CD4-positive, CD25-positive, alpha-beta regulatory T cell (primary cell): ENCODE results near the gene PFKFB2. TPM values are rescaled to one million over a fixed set of nuclear protein-coding genes. Genes with fewer than 3 reads are reported as not detected.
A peak's percentile ranks its signal among the peaks of the same experiment; 100 is the strongest.

Experiments used
- ATAC-seq, 2 donors: fragments of 150-1000 bp; cut with Tn5 transposase; one replicate each; pipeline ENCODE4 v1.10.0; 2021; ENCODE audit warnings: low read depth in 2 of 2, moderate number of reproducible peaks in 2 of 2, moderate library complexity in 1 of 2
- DNase-seq, 3 donors: peaks; one replicate each; pipeline versions ENCODE4 v3.0.0 to v3.0.0-alpha.2; 2012 to 2022; ENCODE audit warnings: mixed read lengths in 1 of 3
- H3K27ac ChIP-seq: one replicate; pipeline ENCODE4 v1.7.0; 2013; ENCODE audit warnings: mild to moderate bottlenecking, low read length; ENCODE audit not compliant: insufficient read depth, poor library complexity, severe bottlenecking
- H3K27me3 ChIP-seq: one replicate; pipeline ENCODE4 v1.7.0; 2013; ENCODE audit warnings: low read length; ENCODE audit not compliant: control insufficient read depth, insufficient read depth
- H3K36me3 ChIP-seq: one replicate; pipeline ENCODE4 v1.7.0; 2013; ENCODE audit warnings: mild to moderate bottlenecking, low read length, moderate library complexity; ENCODE audit not compliant: control insufficient read depth, insufficient read depth
- H3K4me1 ChIP-seq: 2 replicates; pipeline ENCODE4 v1.7.0; 2013; ENCODE audit warnings: mild to moderate bottlenecking, low read length; ENCODE audit not compliant: insufficient read depth, control insufficient read depth, poor library complexity, severe bottlenecking
- H3K4me3 ChIP-seq: one replicate; pipeline ENCODE4 v1.7.0; 2013; ENCODE audit warnings: low read depth, mild to moderate bottlenecking, low read length, moderate library complexity
- H3K9me3 ChIP-seq, 2 experiments: 1 replicate in 1 of 2; 2 replicates in 1 of 2; pipeline ENCODE4 v1.7.0; 2013; ENCODE audit warnings: low read length in 2 of 2, mild to moderate bottlenecking in 1 of 2, moderate library complexity in 1 of 2; ENCODE audit not compliant: control insufficient read depth in 2 of 2
- H3K27ac Mint-ChIP-seq, 3 donors: one replicate each; pipeline ENCODE4 v1.8.0; 2020 to 2022; ENCODE audit warnings: mild to moderate bottlenecking in 3 of 3, mixed read lengths in 3 of 3, moderate library complexity in 2 of 3
- H3K27me3 Mint-ChIP-seq: one replicate; pipeline ENCODE4 v1.8.0; 2022; ENCODE audit warnings: mild to moderate bottlenecking, mixed read lengths
- H3K36me3 Mint-ChIP-seq: one replicate; pipeline ENCODE4 v1.8.0; 2020; ENCODE audit warnings: mixed read lengths
- H3K4me1 Mint-ChIP-seq, 4 donors: one replicate each; pipeline ENCODE4 v1.8.0; 2020 to 2022; ENCODE audit warnings: mixed read lengths in 4 of 4, mild to moderate bottlenecking in 1 of 4
- H3K4me3 Mint-ChIP-seq, 4 donors: one replicate each; pipeline ENCODE4 v1.8.0; 2020 to 2022; ENCODE audit warnings: mild to moderate bottlenecking in 4 of 4, mixed read lengths in 4 of 4, moderate library complexity in 3 of 4
- H3K9me3 Mint-ChIP-seq, 7 donors: one replicate each; pipeline ENCODE4 v1.8.0; 2020 to 2022; ENCODE audit warnings: mixed read lengths in 7 of 7, mild to moderate bottlenecking in 3 of 7, moderate library complexity in 2 of 7
- polyA plus RNA-seq, 4 donors: library from polyadenylated mRNA; unstranded; fragments of 300-500 nt; fragmentation: Illumina TruSeq; gene quantifications; one replicate each; pipeline ENCODE4 v1.2.3, GENCODE V29; 2021
- total RNA-seq: library from RNA; stranded (reverse); gene quantifications from one replicate; pipeline ENCODE4 v1.2.3, GENCODE V29; 2022

Gene PFKFB2
- total and polyA plus RNA-seq, 5 donors from 2014 or later, result 0.32 to 1.1 (median 0.59) TPM; not detected in 1

DNA sequence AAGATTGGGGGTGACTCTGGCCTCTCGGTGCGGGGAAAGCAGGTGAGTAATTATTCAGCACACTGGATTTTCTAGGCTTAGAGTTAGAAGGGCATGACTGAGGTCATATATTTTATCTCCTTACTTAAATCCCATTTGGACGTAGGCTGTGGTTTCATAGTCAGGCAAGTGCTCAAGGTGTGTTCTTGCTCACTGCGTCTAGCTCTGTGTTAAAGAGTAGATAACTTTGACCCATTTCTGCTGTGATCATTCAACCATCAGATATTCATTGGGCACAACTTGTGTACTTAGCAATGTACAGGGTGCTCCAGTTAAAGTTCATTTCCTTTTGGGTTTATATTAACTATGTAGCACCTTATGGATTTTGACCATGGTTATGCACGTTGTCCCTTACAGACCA, 14.6 kb downstream of the PFKFB2 start:
- Mint-ChIP-seq H3K27me3 (peaks cover 5% of the 10 kb centered on the region), H3K36me3 (peaks cover 17% of the 10 kb centered on the region), H3K4me1 (peaks cover 0 to 5% (median 2%) of the 10 kb centered on the region in 4 donors), H3K4me3 (no peak overlapping the region), H3K9me3 (peaks cover 0 to 2% (median 0%) of the 10 kb centered on the region in 7 donors), H3K27ac (no peak overlapping the region)
- no peak for DNase-seq
- H3K9me3 ChIP-seq, result no peaks in the 10 kb centered on the region
- H3K4me3 ChIP-seq, result no peak overlapping the region
- ATAC-seq, result no peak
- no peaks in the 10 kb centered on the region for H3K27me3 ChIP-seq
- no peaks in the 10 kb centered on the region for H3K4me1 ChIP-seq
- H3K27ac ChIP-seq, result no peak overlapping the region
- H3K36me3 ChIP-seq, result no peaks in the 10 kb centered on the region

DNA sequence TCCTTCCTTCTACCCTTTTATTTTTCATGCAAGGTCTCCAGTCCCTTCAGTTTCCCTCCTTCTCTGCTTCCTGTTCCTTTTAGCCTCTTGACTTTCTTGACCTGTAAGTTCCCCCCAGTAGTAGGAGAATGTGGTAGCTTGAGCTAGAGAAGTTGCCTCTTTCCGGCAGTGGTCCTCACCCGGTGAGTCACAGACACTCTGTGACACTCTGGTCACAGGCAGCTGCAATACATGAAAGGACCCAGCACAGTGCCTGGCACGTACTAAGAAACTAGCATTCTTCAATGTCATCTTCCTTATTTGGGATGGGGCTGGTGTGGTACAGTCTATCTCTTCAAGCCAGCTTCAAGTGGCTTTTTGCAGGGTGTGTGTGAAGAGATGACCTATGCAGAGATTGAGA, 16.0 kb downstream of the PFKFB2 start:
- peaks cover 8% of the 10 kb centered on the region for H3K27me3 Mint-ChIP-seq
- peaks cover 0 to 2% (median 0%) of the 10 kb centered on the region in 7 donors for H3K9me3 Mint-ChIP-seq
- Histone ChIP-seq H3K4me3 (no peak overlapping the region), H3K27me3 (peaks cover 3% of the 10 kb centered on the region), H3K36me3 (no peaks in the 10 kb centered on the region), H3K4me1 (no peaks in the 10 kb centered on the region), H3K9me3 (no peaks in the 10 kb centered on the region), H3K27ac (no peak overlapping the region)
- no peak overlapping the region for H3K4me3 Mint-ChIP-seq
- H3K4me1 Mint-ChIP-seq, result peaks cover 0 to 5% (median 2%) of the 10 kb centered on the region in 4 donors
- DNase-seq (no peak), ATAC-seq (peak in 1 of 2 donors; percentile 14)
- H3K27ac Mint-ChIP-seq, result no peak overlapping the region
- peaks cover 5% of the 10 kb centered on the region for H3K36me3 Mint-ChIP-seq

GRCh38 chr1:207069858-207070506, 16.9 kb downstream of the PFKFB2 start:
- Mint-ChIP-seq H3K4me3 (no peak overlapping the region), H3K27ac (no peak overlapping the region)

GRCh38 chr1:207070811-207071210, 17.7 kb downstream of the PFKFB2 start:
- Mint-ChIP-seq H3K9me3 (peaks cover 0 to 2% (median 0%) of the 10 kb centered on the region in 7 donors), H3K27ac (peak overlapping the region in 1 of 3 donors; percentile 66), H3K36me3 (peaks cover 8% of the 10 kb centered on the region), H3K27me3 (peaks cover 24% of the 10 kb centered on the region), H3K4me3 (no peak overlapping the region), H3K4me1 (peaks cover 0 to 5% (median 2%) of the 10 kb centered on the region in 4 donors)
- no peaks in the 10 kb centered on the region for H3K9me3 ChIP-seq
- ATAC-seq (no peak), DNase-seq (peak in 1 of 3 donors; percentile 20)
- no peaks in the 10 kb centered on the region for H3K36me3 ChIP-seq
- no peaks in the 10 kb centered on the region for H3K4me1 ChIP-seq
- H3K27ac ChIP-seq, result no peak overlapping the region
- H3K27me3 ChIP-seq, result peaks cover 13% of the 10 kb centered on the region
- H3K4me3 ChIP-seq, result no peak overlapping the region

More at GRCh38 chr1:207069858-207070506, 16.9 kb downstream of the PFKFB2 start:
- H3K27me3 ChIP-seq, result peaks cover 9% of the 10 kb centered on the region
- peaks cover 0 to 2% (median 0%) of the 10 kb centered on the region in 7 donors for H3K9me3 Mint-ChIP-seq
- DNase-seq (no peak), ATAC-seq (no peak)
- H3K4me1 Mint-ChIP-seq, result peaks cover 0 to 5% (median 2%) of the 10 kb centered on the region in 4 donors
- H3K27ac ChIP-seq, result no peak overlapping the region
- no peaks in the 10 kb centered on the region for H3K36me3 ChIP-seq
- no peaks in the 10 kb centered on the region for H3K4me1 ChIP-seq
- H3K9me3 ChIP-seq, result no peaks in the 10 kb centered on the region
- H3K27me3 Mint-ChIP-seq, result peaks cover 18% of the 10 kb centered on the region
- no peak overlapping the region for H3K4me3 ChIP-seq
- peaks cover 8% of the 10 kb centered on the region for H3K36me3 Mint-ChIP-seq

DNA sequence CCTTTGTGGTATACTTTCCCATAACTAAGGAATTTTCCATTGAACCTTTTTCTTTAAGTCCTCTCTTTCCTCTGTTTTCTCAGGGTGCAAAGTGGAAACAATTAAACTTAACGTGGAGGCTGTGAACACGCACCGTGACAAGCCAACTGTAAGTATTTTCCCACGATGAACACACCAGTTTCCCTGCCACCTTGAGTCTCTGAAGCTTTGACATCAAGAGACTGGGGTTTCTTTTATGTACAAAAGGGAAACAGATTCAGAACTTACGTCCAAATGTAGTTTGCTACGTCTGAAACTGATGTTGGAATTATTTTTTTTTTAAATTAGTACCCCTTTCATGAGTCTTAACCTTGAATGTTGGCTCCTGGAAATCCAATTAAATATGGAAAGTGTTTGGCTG, 18.4 kb downstream of the PFKFB2 start:
- H3K36me3 Mint-ChIP-seq, result peaks cover 8% of the 10 kb centered on the region
- no peak for ATAC-seq
- peaks cover 0 to 5% (median 2%) of the 10 kb centered on the region in 4 donors for H3K4me1 Mint-ChIP-seq
- no peaks in the 10 kb centered on the region for H3K36me3 ChIP-seq
- H3K9me3 Mint-ChIP-seq, result peaks cover 0 to 2% (median 0%) of the 10 kb centered on the region in 7 donors
- H3K27me3 Mint-ChIP-seq, result peaks cover 27% of the 10 kb centered on the region
- H3K4me3 Mint-ChIP-seq, result no peak overlapping the region
- H3K27ac Mint-ChIP-seq, result peak overlapping the region in 1 of 3 donors; percentile 66
- no peak for DNase-seq
- H3K4me1 ChIP-seq, result no peaks in the 10 kb centered on the region
- H3K9me3 ChIP-seq, result no peaks in the 10 kb centered on the region
- no peak overlapping the region for H3K27ac ChIP-seq
- H3K27me3 ChIP-seq, result peaks cover 16% of the 10 kb centered on the region
- no peak overlapping the region for H3K4me3 ChIP-seq

GRCh38 chr1:207072233-207072632, 19.2 kb downstream of the PFKFB2 start:
- peaks cover 0 to 5% (median 2%) of the 10 kb centered on the region in 4 donors for H3K4me1 Mint-ChIP-seq
- H3K9me3 Mint-ChIP-seq, result peaks cover 0 to 2% (median 0%) of the 10 kb centered on the region in 7 donors
- ATAC-seq (no peak), DNase-seq (no peak)
- peaks cover 27% of the 10 kb centered on the region for H3K27me3 Mint-ChIP-seq
- no peak overlapping the region for H3K4me3 Mint-ChIP-seq
- H3K4me3 ChIP-seq, result no peak overlapping the region
- H3K4me1 ChIP-seq, result no peaks in the 10 kb centered on the region
- no peaks in the 10 kb centered on the region for H3K9me3 ChIP-seq
- no peak overlapping the region for H3K27ac Mint-ChIP-seq
- no peak overlapping the region for H3K27ac ChIP-seq
- peaks cover 22% of the 10 kb centered on the region for H3K27me3 ChIP-seq
- peaks cover 8% of the 10 kb centered on the region for H3K36me3 Mint-ChIP-seq
- no peaks in the 10 kb centered on the region for H3K36me3 ChIP-seq

GRCh38 chr1:207073906-207074820, 21.1 kb downstream of the PFKFB2 start:
- ATAC-seq, result no peak
- Mint-ChIP-seq H3K27ac (no peak overlapping the region), H3K27me3 (peaks cover 27% of the 10 kb centered on the region), H3K4me3 (no peak overlapping the region), H3K4me1 (peaks cover 0 to 5% (median 2%) of the 10 kb centered on the region in 4 donors), H3K9me3 (peaks cover 0 to 2% (median 0%) of the 10 kb centered on the region in 7 donors), H3K36me3 (peaks cover 5% of the 10 kb centered on the region)
- Histone ChIP-seq H3K27ac (no peak overlapping the region), H3K4me1 (no peaks in the 10 kb centered on the region), H3K4me3 (no peak overlapping the region), H3K9me3 (no peaks in the 10 kb centered on the region), H3K27me3 (peaks cover 22% of the 10 kb centered on the region), H3K36me3 (no peaks in the 10 kb centered on the region)
- no peak for DNase-seq
